Upper lobe of left lung (tissue), 6 donors: ENCODE results near the gene RBKS. TPM values are rescaled to one million over a fixed set of nuclear protein-coding genes. Genes with fewer than 3 reads are reported as not detected.
A peak's percentile ranks its signal among the peaks of the same experiment; 100 is the strongest.

ENCODE experiments used
- ATAC-seq, 2 donors: fragments of 200-7000 bp; cut with Tn5 transposase; one replicate each; pipeline ENCODE4 v1.9.1; 2022; ENCODE audit warnings: mild to moderate bottlenecking in 2 of 2, moderate library complexity in 2 of 2; ENCODE audit not compliant: low FRiP score in 2 of 2
- DNase-seq, 2 donors: peaks; one replicate each; pipeline ENCODE4 v3.0.0-alpha.2; 2019 to 2020
- H3K27ac ChIP-seq, 4 donors: fragments of 200-600 bp; sonication (generic); one replicate each; pipeline ENCODE4 v1.5.1; 2016 to 2019
- H3K27me3 ChIP-seq, 4 donors: fragments of 200-600 bp; sonication (generic); one replicate each; pipeline ENCODE4 v1.5.1; 2017 to 2019
- H3K36me3 ChIP-seq, 4 donors: fragments of 200-600 bp; sonication (generic); one replicate each; pipeline ENCODE4 v1.5.1; 2016 to 2019
- H3K4me1 ChIP-seq, 4 donors: fragments of 200-600 bp; sonication (generic); one replicate each; pipeline ENCODE4 v1.5.1; 2018 to 2019
- H3K4me3 ChIP-seq, 4 donors: fragments of 200-600 bp; sonication (generic); one replicate each; pipeline ENCODE4 v1.5.1; 2017 to 2019; ENCODE audit warnings: mild to moderate bottlenecking in 2 of 4, moderate library complexity in 1 of 4
- H3K9me3 ChIP-seq, 4 donors: fragments of 200-600 bp; sonication (generic); one replicate each; pipeline ENCODE4 v1.5.1; 2018 to 2019
- EP300 ChIP-seq, 4 donors: sonication (generic); formaldehyde crosslinking; IDR thresholded peaks; one replicate each; pipeline ENCODE4 v1.5.1; 2017; ENCODE audit warnings: antibody characterized with exemption in 4 of 4, control low read depth in 2 of 4
- POLR2A ChIP-seq, 4 donors: fragments of 450-650 bp; IDR thresholded peaks; one replicate each; pipeline ENCODE4 v1.5.1; 2016 to 2017; ENCODE audit warnings: antibody characterized with exemption in 4 of 4, mild to moderate bottlenecking in 2 of 4
- POLR2AphosphoS5 ChIP-seq, 2 donors: sonication (generic); formaldehyde crosslinking; IDR thresholded peaks; one replicate each; pipeline ENCODE4 v1.5.1; 2017; ENCODE audit warnings: antibody characterized with exemption in 2 of 2
- WGBS, 2 donors: methylation state at CpG; one replicate each; pipeline ENCODE4 v1.1.5; 2017 to 2018; 5-methylcytosine and 5-hydroxymethylcytosine counted together
- total RNA-seq, 6 donors: library from RNA; depleted of rRNA in 4 of 6; stranded (reverse); fragments of >200 nt in 4 of 6; gene quantifications; one replicate each; pipeline versions ENCODE4 v1.1.0 to v1.2.1, GENCODE V29; 2016 to 2021
- TF ChIP-seq, protein P1 (sequence below), 6 experiments: fragments of 450-650 bp in 4 of 6; fragments of 200-600 bp in 2 of 6; sonication (generic) in 2 of 6; IDR thresholded peaks; one replicate each; pipeline ENCODE4 v1.5.1; 2016 to 2019; ENCODE audit warnings: antibody characterized with exemption in 6 of 6
- donor health status: DM: no; HTN: no; CAD: no; lungs with moderate emphysema.
- donor health status: DM: no; HTN: yes; CAD: no; lungs with severe emphysema.

RBKS gene
- total RNA-seq = 1 to 10 TPM; 2.9 to 5.4 (median 3.2) TPM

DNA sequence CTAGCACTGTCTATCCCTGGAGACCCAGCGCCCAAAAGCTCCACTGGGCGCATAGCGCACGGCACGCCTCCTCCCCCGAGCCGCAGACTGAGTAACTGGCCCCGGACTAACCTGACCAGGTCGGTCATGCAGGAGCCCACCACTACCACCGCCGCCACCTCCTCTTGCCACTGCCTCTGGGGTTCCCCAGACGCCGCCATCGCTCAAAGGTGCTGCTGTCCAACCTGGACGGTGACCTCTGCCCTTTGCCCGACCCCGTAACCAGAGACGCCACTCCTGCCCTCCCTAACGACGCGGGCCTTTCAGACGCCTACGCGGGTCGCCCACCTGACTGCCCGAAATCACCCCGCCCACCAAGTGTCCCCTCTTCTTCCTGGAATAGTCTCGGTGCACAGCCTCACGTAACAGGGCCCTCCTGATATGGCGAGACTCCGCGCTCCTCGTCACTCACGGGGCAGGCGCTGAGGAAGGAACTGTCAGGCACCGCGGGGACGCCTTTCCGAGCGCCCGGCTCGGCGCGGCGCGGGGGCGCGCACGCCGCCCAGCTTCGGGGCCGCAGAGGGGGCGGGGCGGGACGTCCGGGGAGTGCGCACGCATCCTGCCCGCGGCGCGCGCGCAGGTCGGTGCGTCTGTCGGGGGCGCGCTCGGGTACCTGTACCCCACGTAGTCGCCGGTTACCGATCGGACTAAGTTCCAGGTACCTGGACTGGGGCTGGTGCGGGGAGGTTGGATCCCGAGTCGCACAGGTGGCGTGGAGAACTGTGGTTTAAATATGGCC lies at the start of gene RBKS, which contains the start of gene BABAM2:
RBKS (minus strand) TSS at position 242 of the 778 bp plus-strand sequence; CDS start at position 200, 42 bp downstream.
BABAM2 (plus strand) TSS at position 584 of the 778 bp plus-strand sequence. CDS start 3,828 bp downstream, outside the sequence.
- peaks cover 0 to 3% (median 0%) of the 10 kb centered on the region in 4 donors for H3K36me3 ChIP-seq
- H3K4me3 ChIP-seq = peak within 1 kb of the TSS; percentile 75 to 83 (median 78)
- no peaks in the 10 kb centered on the region for H3K27me3 ChIP-seq
- TF ChIP-seq POLR2AphosphoS5 (IDR thresholded peaks at IDR 0.05) (peak; percentile 90 to 96), POLR2A (IDR thresholded peaks at IDR 0.05) (peak in 3 of 4 donors; percentile 75 to 91 (median 90)), EP300 (IDR thresholded peaks at IDR 0.05) (peak in 3 of 4 donors; percentile 82 to 91 (median 90))
- TF ChIP-seq, protein P1, sequence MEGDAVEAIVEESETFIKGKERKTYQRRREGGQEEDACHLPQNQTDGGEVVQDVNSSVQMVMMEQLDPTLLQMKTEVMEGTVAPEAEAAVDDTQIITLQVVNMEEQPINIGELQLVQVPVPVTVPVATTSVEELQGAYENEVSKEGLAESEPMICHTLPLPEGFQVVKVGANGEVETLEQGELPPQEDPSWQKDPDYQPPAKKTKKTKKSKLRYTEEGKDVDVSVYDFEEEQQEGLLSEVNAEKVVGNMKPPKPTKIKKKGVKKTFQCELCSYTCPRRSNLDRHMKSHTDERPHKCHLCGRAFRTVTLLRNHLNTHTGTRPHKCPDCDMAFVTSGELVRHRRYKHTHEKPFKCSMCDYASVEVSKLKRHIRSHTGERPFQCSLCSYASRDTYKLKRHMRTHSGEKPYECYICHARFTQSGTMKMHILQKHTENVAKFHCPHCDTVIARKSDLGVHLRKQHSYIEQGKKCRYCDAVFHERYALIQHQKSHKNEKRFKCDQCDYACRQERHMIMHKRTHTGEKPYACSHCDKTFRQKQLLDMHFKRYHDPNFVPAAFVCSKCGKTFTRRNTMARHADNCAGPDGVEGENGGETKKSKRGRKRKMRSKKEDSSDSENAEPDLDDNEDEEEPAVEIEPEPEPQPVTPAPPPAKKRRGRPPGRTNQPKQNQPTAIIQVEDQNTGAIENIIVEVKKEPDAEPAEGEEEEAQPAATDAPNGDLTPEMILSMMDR (IDR thresholded peaks at IDR 0.05) = peak in 2 of 6 experiments; percentile 15 to 17
- H3K4me1 ChIP-seq = peaks cover 11 to 42% (median 26%) of the 10 kb centered on the region in 4 donors
- no peaks in the 10 kb centered on the region for H3K9me3 ChIP-seq
- peak; percentile 85 to 98 for DNase-seq
- WGBS, 2 donors = 0 to 1% methylated on average over 17 to 28 of the region's 79 CpGs
- ATAC-seq = peak; percentile 95 to 98
- peak within 1 kb of the TSS; percentile 96 to 98 (median 97) for H3K27ac ChIP-seq

DNA sequence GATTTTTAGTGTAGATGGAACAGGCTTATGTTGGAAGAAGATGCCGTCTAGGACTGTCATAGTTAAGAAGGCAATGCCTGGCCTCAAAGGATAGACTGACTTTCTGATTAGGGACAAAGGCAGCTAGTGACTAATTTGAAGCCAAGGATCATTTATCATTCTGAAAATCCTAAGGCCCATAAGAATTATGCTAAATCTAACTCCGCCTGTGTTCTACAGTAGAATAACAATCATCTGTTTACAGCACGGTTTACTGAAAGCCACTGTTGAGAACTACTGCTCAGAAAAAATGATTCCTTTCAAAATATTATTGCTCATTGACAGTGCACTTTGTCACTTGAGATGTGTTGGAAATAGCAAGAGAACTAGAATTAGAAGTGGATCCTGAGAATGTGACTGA lies 44.8 kb upstream of the RBKS start:
- no peaks in the 10 kb centered on the region for H3K27me3 ChIP-seq
- no peak overlapping the region for H3K27ac ChIP-seq
- ATAC-seq (no peak), DNase-seq (no peak)
- no peaks in the 10 kb centered on the region for H3K9me3 ChIP-seq
- no peak for TF ChIP-seq POLR2A (IDR thresholded peaks at IDR 0.05)
- TF ChIP-seq, protein P1 (IDR thresholded peaks at IDR 0.05) = no peak
- no peak for TF ChIP-seq POLR2AphosphoS5 (IDR thresholded peaks at IDR 0.05)
- TF ChIP-seq EP300 (IDR thresholded peaks at IDR 0.05) = no peak
- WGBS, 2 donors = 99% methylated on average over 3 of the region's 3 CpGs
- no peak overlapping the region for H3K4me3 ChIP-seq
- H3K4me1 ChIP-seq = peaks cover 0 to 4% (median 0%) of the 10 kb centered on the region in 4 donors
- peaks cover 0 to 7% (median 0%) of the 10 kb centered on the region in 4 donors for H3K36me3 ChIP-seq

DNA sequence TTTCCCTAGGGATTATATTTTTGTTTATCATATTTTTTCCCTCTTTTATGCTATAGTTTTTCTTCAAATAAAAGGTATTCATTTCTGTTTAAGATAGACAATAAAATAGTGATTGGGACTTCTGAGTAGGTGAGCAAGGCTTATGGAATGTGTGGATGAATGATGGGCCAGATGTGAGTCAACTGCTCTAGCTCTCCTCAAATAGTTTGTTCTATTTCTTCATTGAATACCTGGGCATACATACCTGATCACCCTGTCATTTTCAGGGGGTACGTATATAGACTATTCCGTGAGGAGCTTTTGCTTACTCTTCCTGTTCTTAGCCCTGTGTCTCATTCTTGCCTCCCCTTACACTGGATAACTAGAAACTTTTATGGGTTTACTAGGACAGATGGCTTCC lies 42.2 kb upstream of the RBKS start:
- TF ChIP-seq, protein P1 (IDR thresholded peaks at IDR 0.05) = no peak
- no peak for TF ChIP-seq EP300 (IDR thresholded peaks at IDR 0.05)
- no peak for TF ChIP-seq POLR2A (IDR thresholded peaks at IDR 0.05)
- no peak for TF ChIP-seq POLR2AphosphoS5 (IDR thresholded peaks at IDR 0.05)
- 96 to 97% methylated on average over 2 of the region's 2 CpGs for WGBS, 2 donors
- peaks cover 0 to 4% (median 0%) of the 10 kb centered on the region in 4 donors for H3K4me1 ChIP-seq
- H3K27ac ChIP-seq = no peak overlapping the region
- no peaks in the 10 kb centered on the region for H3K9me3 ChIP-seq
- peaks cover 0 to 10% (median 0%) of the 10 kb centered on the region in 4 donors for H3K36me3 ChIP-seq
- ATAC-seq (no peak), DNase-seq (no peak)
- no peaks in the 10 kb centered on the region for H3K27me3 ChIP-seq
- H3K4me3 ChIP-seq = no peak overlapping the region

DNA sequence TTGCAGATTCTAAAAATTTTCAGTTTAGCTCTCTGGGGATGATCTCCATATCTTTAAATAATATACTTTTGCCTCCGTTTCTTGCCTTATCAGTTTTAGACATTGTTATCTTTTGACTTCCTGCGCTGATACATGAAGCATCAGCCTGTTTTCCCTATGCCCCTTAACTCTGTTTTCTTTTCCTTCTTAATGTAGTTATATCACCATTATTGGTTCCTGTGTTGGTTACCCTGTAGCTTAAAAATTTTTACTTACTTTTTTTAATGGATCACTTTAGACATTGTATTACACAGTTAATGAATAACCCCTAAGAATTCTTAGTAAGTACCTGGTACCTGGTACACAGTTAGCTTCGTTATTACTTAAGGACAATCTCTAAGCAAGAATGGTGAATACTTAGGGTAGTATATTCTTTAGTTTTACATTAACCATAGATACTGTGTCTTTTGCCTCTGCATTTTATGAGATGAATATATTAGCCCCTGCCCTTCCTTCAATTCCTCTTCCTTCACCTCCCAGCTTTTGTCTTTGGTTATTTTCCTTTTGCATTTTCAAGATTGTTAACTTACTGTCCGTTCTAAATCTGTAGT lies 41.3 kb upstream of the RBKS start:
- no peak for DNase-seq

More for the DNA sequence above, 41.3 kb upstream of the RBKS start:
- TF ChIP-seq POLR2AphosphoS5 (IDR thresholded peaks at IDR 0.05) (no peak), EP300 (IDR thresholded peaks at IDR 0.05) (no peak), POLR2A (IDR thresholded peaks at IDR 0.05) (no peak)
- TF ChIP-seq, protein P1 (IDR thresholded peaks at IDR 0.05) = no peak
- no peak for ATAC-seq
- WGBS, 2 donors = 68 to 70% methylated on average over 4 of the region's 4 CpGs
- Histone ChIP-seq H3K27me3 (no peaks in the 10 kb centered on the region), H3K4me1 (peaks cover 0 to 4% (median 0%) of the 10 kb centered on the region in 4 donors), H3K36me3 (peaks cover 0 to 10% (median 0%) of the 10 kb centered on the region in 4 donors), H3K4me3 (no peak overlapping the region), H3K9me3 (no peaks in the 10 kb centered on the region), H3K27ac (no peak overlapping the region)
